Stimulated activated CD8-positive, alpha-beta memory T cell treated with anti-CD3 and anti-CD28 coated beads, Interleukin-4, amount 100 ng/mL, for 4 hours (primary cell): ENCODE measurements around the gene SLC26A8.
"Not testable (repeated sequence)": the region's sequence is repeated elsewhere in the genome, so short reads cannot be mapped to it uniquely, and the experiment has no call there.

ENCODE experiments used
- DNase-seq, 2 donors: peaks; one replicate each; pipeline ENCODE4 v3.0.0-alpha.2; 2020; ENCODE audit warnings: low read depth in 2 of 2, low spot score in 1 of 2

Gene SLC26A8

GRCh38 chr6:35948725-35949124 is 75.7 kb downstream of the SLC26A8 start:
- DNase-seq: no peak

GRCh38 chr6:35945650-35946025 is 78.8 kb downstream of the SLC26A8 start:
- no peak for DNase-seq

- DNase-seq: no peak
Measured at GRCh38 chr6:35943390-35943789, 81.1 kb downstream of the SLC26A8 start.

- DNase-seq: no peak
Measured at GRCh38 chr6:35942355-35942754, 82.1 kb downstream of the SLC26A8 start.

- not testable (repeated sequence) for DNase-seq
Measured at GRCh38 chr6:35941170-35941569, 83.3 kb downstream of the SLC26A8 start.

GRCh38 chr6:35940014-35940413 is 84.4 kb downstream of the SLC26A8 start:
- not testable (repeated sequence) for DNase-seq

- not testable (repeated sequence) for DNase-seq
Measured at GRCh38 chr6:35939259-35939658, 85.2 kb downstream of the SLC26A8 start.

- DNase-seq: no peak
Measured at GRCh38 chr6:35936681-35937359, 87.6 kb downstream of the SLC26A8 start.

GRCh38 chr6:35935469-35935868 is 89.0 kb downstream of the SLC26A8 start:
- DNase-seq: no peak

- no peak for DNase-seq
Measured at GRCh38 chr6:35933844-35934243, 90.6 kb downstream of the SLC26A8 start.

GRCh38 chr6:35931873-35932272 is 92.6 kb downstream of the SLC26A8 start:
- not testable (repeated sequence) for DNase-seq

- no peak for DNase-seq
Measured at GRCh38 chr6:35931120-35931561, 93.3 kb downstream of the SLC26A8 start.

GRCh38 chr6:35929601-35930000 is 94.8 kb downstream of the SLC26A8 start:
- no peak for DNase-seq

- no peak for DNase-seq
Measured at GRCh38 chr6:35926509-35927215, 97.8 kb downstream of the SLC26A8 start.

GRCh38 chr6:35925961-35926360 is 98.5 kb downstream of the SLC26A8 start:
- no peak for DNase-seq

- no peak for DNase-seq
Measured at GRCh38 chr6:35924146-35924545, 100.3 kb downstream of the SLC26A8 start.

GRCh38 chr6:35922139-35922554 is 102.3 kb downstream of the SLC26A8 start:
- DNase-seq: no peak

GRCh38 chr6:35920793-35921732 is 103.4 kb downstream of the SLC26A8 start, which contains the start of gene SRPK1:
Gene SRPK1, minus strand, starts transcription at chr6:35921098. Its CDS starts 42 bp downstream, at chr6:35921056.
- DNase-seq: peak; percentile 69 to 75

- peak; percentile 10 to 25 for DNase-seq
Measured at GRCh38 chr6:35919827-35920751, 104.4 kb downstream of the SLC26A8 start.

- no peak for DNase-seq
Measured at GRCh38 chr6:35919085-35919826, 105.2 kb downstream of the SLC26A8 start.
